Stimulated activated CD8-positive, alpha-beta memory T cell treated with anti-CD3 and anti-CD28 coated beads, Interleukin-15, amount 100 ng/mL, for 24 hours (primary cell): ENCODE data around the gene SORL1.

Experiments used
- DNase-seq: peaks from one replicate; pipeline ENCODE4 v3.0.0-alpha.2; 2020; ENCODE audit warnings: low read depth

Gene SORL1

GRCh38 chr11:121512468-121513465 is 60.7 kb downstream of the SORL1 start:
- DNase-seq, result no peak

DNA sequence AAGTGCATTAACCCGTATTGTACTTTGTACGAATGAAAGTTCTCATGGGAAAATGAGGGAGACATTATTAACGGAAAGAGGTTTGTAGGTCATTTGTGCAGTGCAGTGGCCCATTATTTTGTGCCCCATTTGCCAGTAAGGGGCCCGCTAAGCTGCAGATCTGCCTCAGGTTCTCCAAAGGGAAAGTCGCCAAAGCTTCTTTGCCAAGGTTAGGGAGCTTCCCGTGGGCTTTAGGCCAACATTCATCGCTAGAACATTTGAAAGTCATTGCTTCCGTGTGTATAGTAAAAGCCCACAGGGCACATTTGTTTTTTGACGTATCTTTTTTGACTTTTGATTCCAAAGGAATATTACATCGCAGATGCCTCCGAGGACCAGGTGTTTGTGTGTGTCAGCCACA is 61.7 kb downstream of the SORL1 start:
- DNase-seq, result no peak

DNA sequence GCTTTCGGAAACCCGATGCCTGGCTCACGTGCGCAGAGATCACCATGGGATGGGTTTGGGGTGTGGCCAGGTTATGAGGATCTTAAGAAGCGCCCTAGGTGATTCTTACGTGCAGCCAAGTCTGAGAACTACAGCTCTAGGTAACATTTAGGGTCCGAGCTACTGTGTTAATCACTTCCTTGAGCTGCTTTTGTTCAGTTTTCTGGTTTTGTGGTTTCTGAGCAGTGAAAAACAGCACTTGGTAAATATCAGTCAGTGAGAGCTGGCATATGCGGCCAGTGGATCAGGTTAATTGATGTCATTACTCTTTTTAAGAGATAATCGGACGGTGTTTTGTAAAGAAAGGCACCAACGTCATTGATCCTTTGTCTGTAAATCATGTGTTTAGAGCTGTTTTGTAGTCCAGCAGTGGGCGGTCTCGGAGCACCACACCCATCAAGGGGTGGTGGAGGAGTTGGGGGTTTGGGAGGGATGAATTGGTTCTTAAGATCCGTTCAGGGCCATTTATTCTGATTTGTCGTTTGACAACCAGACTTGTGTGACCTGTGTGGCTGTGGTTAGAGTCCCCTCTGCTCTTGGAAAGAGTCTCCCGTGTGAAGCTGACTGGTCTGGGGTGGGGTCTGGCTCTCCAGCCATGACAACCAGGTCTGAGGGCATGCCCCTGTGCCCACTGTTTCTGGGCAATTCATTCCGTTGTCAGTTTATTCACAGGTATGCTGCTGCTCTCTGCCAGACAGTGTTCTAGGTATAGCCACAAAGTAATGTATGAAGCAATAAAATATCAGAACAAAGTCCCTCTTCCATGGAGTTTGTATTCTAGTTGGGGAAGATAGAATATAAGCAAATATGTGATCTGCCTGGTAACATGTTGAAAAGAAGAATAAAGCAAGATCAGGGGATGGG is 62.6 kb downstream of the SORL1 start:
- DNase-seq, result no peak

GRCh38 chr11:121515335-121515671 is 63.2 kb downstream of the SORL1 start:
- DNase-seq, result no peak

GRCh38 chr11:121517996-121518395 is 65.9 kb downstream of the SORL1 start:
- DNase-seq, result no peak

- DNase-seq, result no peak
Measured at GRCh38 chr11:121520243-121521144, 68.4 kb downstream of the SORL1 start.

GRCh38 chr11:121521145-121522042 is 69.3 kb downstream of the SORL1 start:
- DNase-seq, result no peak

DNA sequence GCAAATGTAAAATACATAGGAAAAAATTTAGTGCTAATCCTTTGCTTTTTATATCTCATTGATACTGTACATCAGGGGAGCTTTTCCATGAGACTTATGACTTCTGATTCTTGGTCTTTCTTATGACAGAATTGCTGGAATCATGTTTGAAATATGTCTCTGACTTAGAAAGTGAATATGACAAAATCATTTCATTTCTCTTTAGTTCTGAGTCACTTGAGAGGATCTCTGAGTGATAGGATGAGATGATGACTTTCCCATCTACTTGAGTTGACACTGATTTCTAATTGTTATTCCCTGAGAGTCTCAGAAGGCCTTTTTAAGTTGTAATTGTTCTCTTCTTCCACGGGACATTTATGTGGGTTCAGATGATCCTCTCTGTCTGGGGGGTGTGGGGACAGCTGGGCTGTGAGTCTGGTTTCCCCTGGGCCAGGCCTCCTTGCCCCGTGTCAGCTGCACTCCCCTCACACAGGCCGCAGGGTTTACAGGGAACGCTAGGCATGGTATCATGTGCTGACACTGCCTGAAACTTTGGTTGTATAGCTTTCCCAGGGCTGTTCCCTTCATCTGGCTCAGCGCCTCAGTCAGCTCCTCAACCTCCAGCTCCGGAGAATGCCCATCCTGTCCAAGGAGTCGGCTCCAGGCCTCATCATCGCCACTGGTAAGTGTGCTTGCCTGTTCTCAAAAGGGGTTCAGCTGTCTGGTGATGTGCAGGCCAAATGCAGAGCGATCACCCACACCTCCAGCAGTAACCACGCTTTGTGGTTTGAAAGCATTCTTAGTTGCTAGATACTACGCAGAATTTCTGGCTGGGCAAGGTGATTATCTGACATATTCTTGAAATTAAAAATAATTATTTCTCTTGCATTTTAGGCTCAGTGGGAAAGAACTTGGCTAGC is 70.2 kb downstream of the SORL1 start:
- DNase-seq, result no peak

- DNase-seq, result no peak
Measured at GRCh38 chr11:121523581-121524232, 71.6 kb downstream of the SORL1 start.

GRCh38 chr11:121524233-121524631 is 72.1 kb downstream of the SORL1 start:
- no peak for DNase-seq

GRCh38 chr11:121525376-121525775 is 73.3 kb downstream of the SORL1 start:
- no peak for DNase-seq

- DNase-seq, result no peak
Measured at GRCh38 chr11:121530257-121530656, 78.1 kb downstream of the SORL1 start.

- DNase-seq, result no peak
Measured at GRCh38 chr11:121533601-121534000, 81.5 kb downstream of the SORL1 start.

DNA sequence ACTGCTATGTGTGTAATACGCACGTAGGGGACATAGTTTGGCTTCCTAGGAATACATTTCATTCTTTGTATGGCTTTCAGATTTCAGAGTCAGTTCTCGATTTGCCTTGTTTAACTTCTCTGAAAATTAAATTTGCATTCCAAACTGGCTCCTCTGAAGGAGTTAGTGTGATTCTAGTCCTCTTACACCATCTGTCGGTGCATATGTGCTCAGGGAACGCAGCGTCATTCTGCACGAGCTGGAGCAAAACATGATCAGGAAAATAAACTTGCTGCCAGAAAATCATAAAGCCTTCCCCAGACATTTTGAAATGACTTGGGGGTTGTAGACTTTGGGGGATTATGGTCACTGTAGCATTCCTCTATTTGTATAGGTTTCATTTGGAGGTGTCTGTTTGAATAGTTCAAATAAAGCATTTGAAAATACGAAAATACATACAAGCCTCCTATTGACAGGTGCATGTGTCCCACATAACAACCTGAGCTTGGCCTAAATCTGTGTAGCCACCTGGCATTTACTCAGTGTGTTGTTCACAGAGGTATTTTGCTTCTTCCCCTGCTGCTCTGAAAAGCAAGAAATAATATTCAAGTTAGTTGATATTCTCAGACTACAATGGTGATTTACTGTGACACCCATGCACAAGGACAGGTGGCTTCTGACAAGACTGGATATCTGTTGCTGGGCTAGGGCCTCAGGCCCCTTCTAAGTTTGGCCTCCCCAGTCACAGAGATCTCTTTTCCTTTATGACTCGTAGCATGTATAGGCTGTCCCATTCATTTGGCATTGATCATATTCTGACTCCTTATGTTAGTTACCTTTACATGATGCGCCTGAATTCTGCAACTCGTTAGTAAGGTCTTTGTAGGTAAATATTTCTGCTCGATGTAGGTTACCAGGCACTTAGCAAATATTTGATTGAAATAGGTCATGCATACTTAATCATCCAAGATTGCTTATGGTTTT is 82.3 kb downstream of the SORL1 start:
- no peak for DNase-seq

GRCh38 chr11:121535129-121535796 is 83.1 kb downstream of the SORL1 start:
- no peak for DNase-seq

GRCh38 chr11:121536126-121536525 is 84.0 kb downstream of the SORL1 start:
- no peak for DNase-seq

DNA sequence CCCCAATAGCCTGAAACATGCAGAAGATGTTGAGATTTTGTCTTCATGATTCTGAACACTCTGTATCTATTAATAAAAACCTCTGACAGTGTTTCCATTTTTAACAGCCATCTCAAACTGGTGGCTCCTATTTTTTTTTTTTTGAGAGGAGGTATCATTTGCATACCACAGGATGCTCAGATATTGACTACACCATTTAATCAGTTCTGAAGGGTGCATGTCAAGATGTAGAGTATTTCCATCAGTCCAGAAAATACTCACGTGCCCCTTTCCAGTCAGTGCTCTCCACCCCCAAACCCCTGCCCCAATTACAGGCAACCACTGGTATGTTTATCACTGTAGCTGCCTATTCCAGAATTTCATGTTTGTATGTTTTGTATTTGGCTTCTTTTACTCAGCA is 85.9 kb downstream of the SORL1 start:
- no peak for DNase-seq
